BJ (cell line): Measurements from ENCODE around the gene ZFYVE28. TPM values are rescaled to one million over a fixed set of nuclear protein-coding genes. Genes with fewer than 3 reads are reported as not detected.

Source experiments
- CTCF ChIA-PET: fragments of 350-600 bp; formaldehyde crosslinking; extraction: SDS; loops from one replicate; lab custom pipeline; 2021; ENCODE audit warnings: antibody characterized with exemption, inconsistent platforms; lab: Yijun Ruan, JAX
- POLR2A ChIA-PET: fragments of 300-600 bp; sonication (Branson Sonifier 250); formaldehyde crosslinking; extraction: SDS; loops from one replicate; lab custom pipeline; 2021; ENCODE audit warnings: antibody characterized with exemption; lab: Charles Lee
- DNase-seq: peaks from one replicate; pipeline ENCODE4 v3.0.0-alpha.2; 2011; ENCODE audit warnings: low read depth
- H3K27me3 ChIP-seq: 2 replicates; pipeline ENCODE4 v1.6.0; 2011; ENCODE audit warnings: low read length; ENCODE audit not compliant: control insufficient read depth, insufficient read depth
- H3K36me3 ChIP-seq: 2 replicates; pipeline ENCODE4 v1.5.1; 2011; ENCODE audit warnings: low read length; ENCODE audit not compliant: control insufficient read depth, insufficient read depth
- H3K4me3 ChIP-seq: 2 replicates; pipeline ENCODE4 v1.5.1; 2011; ENCODE audit warnings: low read depth, mild to moderate bottlenecking, control low read depth, low read length
- polyA plus RNA-seq: library from polyadenylated mRNA; depleted of rRNA; stranded (reverse); fragments of >200 nt; gene quantifications from 2 replicates; pipeline ENCODE4 v1.2.3, GENCODE V29; 2011
- TF ChIP-seq, protein P1 (sequence below): IDR thresholded peaks from 2 replicates; pipeline ENCODE4 v1.5.1; 2011; ENCODE audit warnings: low read depth, mild to moderate bottlenecking, control low read depth, inconsistent platforms, low read length, moderate library complexity; ENCODE audit not compliant: insufficient read depth

ZFYVE28 gene
- polyA plus RNA-seq, 1 experiment: 4.4 TPM

DNA sequence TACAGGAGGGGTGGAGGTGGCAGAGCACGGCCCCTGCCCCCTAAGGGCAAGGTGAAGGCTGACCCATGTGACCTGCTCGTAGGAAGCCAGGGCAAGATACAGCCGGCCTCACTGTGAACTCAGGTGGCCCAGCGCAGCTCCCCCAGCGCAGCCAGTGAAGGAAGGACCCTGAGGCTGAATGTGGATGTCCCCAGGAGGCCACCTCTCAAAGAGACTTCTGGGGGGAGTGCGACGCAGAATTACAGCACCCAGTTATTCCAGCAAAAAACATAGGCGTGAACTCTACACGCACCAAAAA lies 52.6 kb downstream of the ZFYVE28 start:
- DNase-seq: no peak
- no peaks in the 10 kb centered on the region for H3K36me3 ChIP-seq
- POLR2A ChIA-PET: no interaction called here
- H3K4me3 ChIP-seq: no peak overlapping the region
- CTCF ChIA-PET: interaction anchor here (1.0 kb wide), 1 partner anchor 146 kb away, joined by 3 read pairs; no protein-coding TSS in a partner anchor
- H3K27me3 ChIP-seq: no peaks in the 10 kb centered on the region; the same call in 1 of the 2 replicates
- TF ChIP-seq, protein P1, sequence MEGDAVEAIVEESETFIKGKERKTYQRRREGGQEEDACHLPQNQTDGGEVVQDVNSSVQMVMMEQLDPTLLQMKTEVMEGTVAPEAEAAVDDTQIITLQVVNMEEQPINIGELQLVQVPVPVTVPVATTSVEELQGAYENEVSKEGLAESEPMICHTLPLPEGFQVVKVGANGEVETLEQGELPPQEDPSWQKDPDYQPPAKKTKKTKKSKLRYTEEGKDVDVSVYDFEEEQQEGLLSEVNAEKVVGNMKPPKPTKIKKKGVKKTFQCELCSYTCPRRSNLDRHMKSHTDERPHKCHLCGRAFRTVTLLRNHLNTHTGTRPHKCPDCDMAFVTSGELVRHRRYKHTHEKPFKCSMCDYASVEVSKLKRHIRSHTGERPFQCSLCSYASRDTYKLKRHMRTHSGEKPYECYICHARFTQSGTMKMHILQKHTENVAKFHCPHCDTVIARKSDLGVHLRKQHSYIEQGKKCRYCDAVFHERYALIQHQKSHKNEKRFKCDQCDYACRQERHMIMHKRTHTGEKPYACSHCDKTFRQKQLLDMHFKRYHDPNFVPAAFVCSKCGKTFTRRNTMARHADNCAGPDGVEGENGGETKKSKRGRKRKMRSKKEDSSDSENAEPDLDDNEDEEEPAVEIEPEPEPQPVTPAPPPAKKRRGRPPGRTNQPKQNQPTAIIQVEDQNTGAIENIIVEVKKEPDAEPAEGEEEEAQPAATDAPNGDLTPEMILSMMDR: no peak

DNA sequence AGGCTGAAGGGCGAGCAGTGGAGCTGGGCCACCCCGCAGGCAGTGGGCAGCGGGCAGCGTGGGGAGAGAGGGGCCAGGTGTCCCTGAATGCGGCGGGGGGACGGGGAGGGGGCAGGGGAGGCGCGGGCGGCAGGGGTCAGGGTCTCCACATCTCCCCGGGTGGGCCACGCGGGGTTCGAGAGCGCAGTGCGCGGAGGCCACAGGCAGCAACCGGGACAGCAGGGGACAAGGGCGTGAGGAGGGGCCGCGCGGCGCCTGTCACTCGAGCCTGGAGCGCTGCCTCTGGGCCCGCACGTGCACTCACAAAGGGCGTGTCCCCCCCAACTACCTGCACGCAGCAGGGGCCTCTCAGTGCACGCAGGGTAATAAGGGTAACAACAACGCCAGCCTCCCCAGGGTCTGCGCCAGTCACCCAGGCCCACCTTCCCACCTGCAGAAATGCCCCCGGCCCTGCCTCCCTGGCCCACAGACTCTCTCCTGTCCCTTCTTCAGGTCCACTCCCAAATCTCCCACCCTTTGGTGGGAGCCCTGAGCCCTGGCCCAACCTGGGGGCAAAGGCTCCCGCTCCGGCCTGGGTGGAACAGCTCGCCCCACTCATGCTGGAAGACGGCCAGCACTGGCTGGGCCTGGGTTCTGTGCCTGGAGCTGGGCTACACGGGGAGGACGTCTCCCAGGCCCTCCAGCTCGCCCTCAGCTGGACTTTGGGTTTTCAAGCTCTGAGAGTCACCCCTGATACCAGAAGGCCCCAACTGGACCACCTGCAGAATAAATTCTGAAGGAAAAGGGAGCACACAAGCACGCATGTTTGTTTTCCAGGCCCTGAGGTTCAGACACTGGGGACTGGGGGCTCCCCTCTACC lies 53.2 kb downstream of the ZFYVE28 start:
- H3K4me3 ChIP-seq: peak overlapping the region; percentile 66
- no peaks in the 10 kb centered on the region; the same call in 1 of the 2 replicates for H3K27me3 ChIP-seq
- ChIA-PET POLR2A (no interaction called here), CTCF (interaction anchor here (1.0 kb wide), 1 partner anchor 145 kb away, joined by 3 read pairs; no protein-coding TSS in a partner anchor)
- no peaks in the 10 kb centered on the region for H3K36me3 ChIP-seq
- no peak for DNase-seq
- TF ChIP-seq, protein P1: no peak

DNA sequence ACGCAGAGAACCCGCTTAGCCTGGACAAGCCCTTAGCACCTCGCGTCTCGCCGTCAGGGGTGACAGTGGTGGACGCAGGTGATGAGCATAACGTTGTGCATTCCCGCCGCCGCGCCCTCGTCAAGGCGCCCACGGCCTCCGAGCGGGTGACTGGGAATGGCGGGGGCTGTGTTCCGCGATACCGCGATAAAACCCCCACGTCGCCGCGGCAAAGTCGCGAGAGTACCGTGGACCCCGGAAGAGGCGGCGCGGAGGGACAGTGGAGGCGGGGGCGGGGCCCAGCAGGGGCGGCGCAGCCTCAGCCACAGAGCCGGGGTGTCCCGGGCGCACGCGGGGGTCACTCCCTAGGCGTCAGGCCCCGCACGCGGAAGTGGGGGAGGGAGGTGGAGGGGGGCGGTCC lies 53.8 kb downstream of the ZFYVE28 start:
- peak; percentile 4 for DNase-seq
- POLR2A ChIA-PET: no interaction called here
- CTCF ChIA-PET: no interaction called here
- Histone ChIP-seq H3K4me3 (peak overlapping the region; percentile 66), H3K36me3 (no peaks in the 10 kb centered on the region), H3K27me3 (no peaks in the 10 kb centered on the region; the same call in 1 of the 2 replicates)
- TF ChIP-seq, protein P1: no peak

DNA sequence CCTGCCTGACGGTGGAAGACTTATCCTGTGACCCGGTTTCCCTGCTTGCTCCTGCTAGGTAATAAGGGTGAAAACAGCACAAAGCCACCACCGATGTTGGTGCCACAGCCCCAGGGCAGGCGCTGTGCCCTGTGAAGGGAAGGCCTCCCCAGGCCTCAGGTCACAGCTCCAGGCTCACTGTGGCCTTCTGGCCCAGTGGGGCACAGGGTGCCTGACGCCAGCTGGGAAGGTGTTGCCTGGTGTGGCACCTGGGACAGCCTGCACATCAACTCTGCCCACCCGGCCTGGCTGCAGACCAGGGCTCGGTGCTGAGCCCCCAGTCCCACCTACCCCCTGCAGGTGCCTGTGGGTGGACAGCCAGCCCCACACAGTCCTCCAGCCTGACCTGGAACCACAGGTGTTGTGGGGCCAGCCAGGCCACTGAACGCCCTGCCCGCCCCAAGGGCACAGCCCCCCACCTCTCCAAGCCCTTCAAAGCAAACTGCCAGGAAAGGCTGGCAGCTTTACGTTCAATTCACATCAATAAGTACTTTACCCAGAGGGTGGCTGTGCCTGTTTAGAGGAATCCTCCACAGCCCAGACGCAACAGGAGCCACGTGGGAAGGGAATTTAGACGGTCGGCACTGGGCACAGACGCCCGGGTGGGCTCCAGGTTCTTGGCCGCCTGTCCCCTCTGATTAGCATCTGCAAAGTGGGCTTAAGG lies 54.3 kb downstream of the ZFYVE28 start:
- ChIA-PET CTCF (no interaction called here), POLR2A (no interaction called here)
- Histone ChIP-seq H3K4me3 (peak overlapping the region; percentile 66), H3K27me3 (no peaks in the 10 kb centered on the region; the same call in 1 of the 2 replicates), H3K36me3 (no peaks in the 10 kb centered on the region)
- DNase-seq: no peak
- TF ChIP-seq, protein P1: no peak

GRCh38 chr4:2363056-2363721 lies 55.3 kb downstream of the ZFYVE28 start:
- Histone ChIP-seq H3K4me3 (no peak overlapping the region), H3K27me3 (no peaks in the 10 kb centered on the region; the same call in 1 of the 2 replicates), H3K36me3 (no peaks in the 10 kb centered on the region)
- TF ChIP-seq, protein P1: no peak
- POLR2A ChIA-PET: no interaction called here
- DNase-seq: no peak
- CTCF ChIA-PET: no interaction called here
